Activated CD8-positive, alpha-beta T cell treated with anti-CD3 and anti-CD28 coated beads for 36 hours (primary cell): ENCODE data around the gene PIAS2. TPM values are rescaled to one million over a fixed set of nuclear protein-coding genes. Genes with fewer than 3 reads are reported as not detected.

Source experiments
- ATAC-seq: fragments of 200-7000 bp; cut with Tn5 transposase; one replicate; pipeline ENCODE4 v1.10.0; 2021; ENCODE audit warnings: mild to moderate bottlenecking, moderate library complexity
- CTCF ChIA-PET: fragments of 350-600 bp; sonication (Branson Sonifier 250); formaldehyde crosslinking; loops from one replicate; lab custom pipeline; 2021; ENCODE audit warnings: antibody characterized with exemption; lab: Charles Lee
- POLR2A ChIA-PET: fragments of 350-600 bp; sonication (Branson Sonifier 250); formaldehyde crosslinking; loops from one replicate; lab custom pipeline; 2021; ENCODE audit warnings: antibody characterized with exemption; lab: Charles Lee
- DNase-seq: peaks from one replicate; pipeline ENCODE4 v3.0.0-alpha.2; 2020
- H3K27ac Mint-ChIP-seq: one replicate; pipeline ENCODE4 v1.8.0; 2021; ENCODE audit warnings: mild to moderate bottlenecking, mixed read lengths
- H3K27me3 Mint-ChIP-seq: one replicate; pipeline ENCODE4 v1.8.0; 2021; ENCODE audit warnings: mixed read lengths
- H3K36me3 Mint-ChIP-seq: one replicate; pipeline ENCODE4 v1.8.0; 2021; ENCODE audit warnings: low read depth, mixed read lengths
- H3K4me1 Mint-ChIP-seq: one replicate; pipeline ENCODE4 v1.8.0; 2021; ENCODE audit warnings: low read depth, mixed read lengths
- H3K4me3 Mint-ChIP-seq: one replicate; pipeline ENCODE4 v1.8.0; 2021; ENCODE audit warnings: mild to moderate bottlenecking, moderate library complexity, mixed read lengths
- H3K9me3 Mint-ChIP-seq: one replicate; pipeline ENCODE4 v1.8.0; 2021; ENCODE audit warnings: mixed read lengths
- CTCF ChIP-seq: fragments of 200-600 bp; IDR thresholded peaks from one replicate; pipeline ENCODE4 v1.8.0; 2022; ENCODE audit warnings: antibody characterized with exemption, mild to moderate bottlenecking
- intact Hi-C: fragments of 100-400 bp; cut with micrococcal nuclease; formaldehyde crosslinking; loops from one replicate; pipeline ENCODE4 v1.10.0; 2022
- total RNA-seq, 2 experiments: library from RNA; stranded (reverse); gene quantifications; one replicate each; pipeline ENCODE4 v1.2.3, GENCODE V29; 2021

PIAS2 gene
- total RNA-seq, 2 experiments from 2014 or later, result 26.9 to 29.8 TPM

- peaks cover 44% of the 10 kb centered on the region for H3K36me3 Mint-ChIP-seq
- ChIA-PET POLR2A (no interaction called here), CTCF (no interaction called here)
- ATAC-seq, result no peak
- H3K27ac Mint-ChIP-seq, result no peak overlapping the region
- peaks cover 34% of the 10 kb centered on the region for H3K4me1 Mint-ChIP-seq
- H3K9me3 Mint-ChIP-seq, result peaks cover 15% of the 10 kb centered on the region
- no peak for TF ChIP-seq CTCF
- intact Hi-C loops, result no loop called here
- H3K27me3 Mint-ChIP-seq, result no peaks in the 10 kb centered on the region
- no peak overlapping the region for H3K4me3 Mint-ChIP-seq
- no peak for DNase-seq
Measured at GRCh38 chr18:46888965-46889364, 28.3 kb downstream of the PIAS2 start.

DNA sequence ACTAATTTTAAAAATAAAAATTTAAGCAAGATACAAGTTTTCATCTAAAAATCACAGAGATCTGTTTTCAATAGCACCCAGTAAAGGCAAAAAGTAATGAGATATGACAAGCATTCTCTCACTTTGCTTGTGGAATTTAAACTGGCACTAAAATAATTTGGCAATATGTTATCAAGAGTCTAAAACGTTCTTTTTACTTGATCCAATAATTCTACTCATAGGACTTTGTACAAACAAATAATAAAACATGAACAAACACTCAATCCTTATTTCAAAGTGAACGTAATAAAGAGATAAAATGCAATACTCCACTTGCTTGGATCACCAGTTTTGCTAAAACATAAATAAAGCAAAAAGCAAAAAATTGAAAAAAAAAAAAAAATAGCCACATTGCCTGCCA is 30.4 kb downstream of the PIAS2 start:
- TF ChIP-seq CTCF, result no peak
- DNase-seq (no peak), ATAC-seq (no peak)
- ChIA-PET CTCF (no interaction called here), POLR2A (interaction anchor here (0.6 kb wide), 1 partner anchor 1005 kb away, joined by 3 read pairs; no protein-coding TSS in a partner anchor)
- H3K4me1 Mint-ChIP-seq, result peaks cover 16% of the 10 kb centered on the region
- peaks cover 15% of the 10 kb centered on the region for H3K9me3 Mint-ChIP-seq
- H3K27ac Mint-ChIP-seq, result no peak overlapping the region
- H3K27me3 Mint-ChIP-seq, result no peaks in the 10 kb centered on the region
- H3K4me3 Mint-ChIP-seq, result no peak overlapping the region
- H3K36me3 Mint-ChIP-seq, result peaks cover 43% of the 10 kb centered on the region
- intact Hi-C loops, result no loop called here

GRCh38 chr18:46883180-46883579 is 34.1 kb downstream of the PIAS2 start:
- intact Hi-C loops, result no loop called here
- H3K9me3 Mint-ChIP-seq, result peaks cover 14% of the 10 kb centered on the region
- no peak overlapping the region for H3K27ac Mint-ChIP-seq
- ATAC-seq, result no peak
- H3K4me1 Mint-ChIP-seq, result peaks cover 2% of the 10 kb centered on the region
- no peak for TF ChIP-seq CTCF
- DNase-seq, result no peak
- ChIA-PET CTCF (no interaction called here), POLR2A (no interaction called here)
- H3K4me3 Mint-ChIP-seq, result no peak overlapping the region
- no peaks in the 10 kb centered on the region for H3K27me3 Mint-ChIP-seq
- peaks cover 39% of the 10 kb centered on the region for H3K36me3 Mint-ChIP-seq

DNA sequence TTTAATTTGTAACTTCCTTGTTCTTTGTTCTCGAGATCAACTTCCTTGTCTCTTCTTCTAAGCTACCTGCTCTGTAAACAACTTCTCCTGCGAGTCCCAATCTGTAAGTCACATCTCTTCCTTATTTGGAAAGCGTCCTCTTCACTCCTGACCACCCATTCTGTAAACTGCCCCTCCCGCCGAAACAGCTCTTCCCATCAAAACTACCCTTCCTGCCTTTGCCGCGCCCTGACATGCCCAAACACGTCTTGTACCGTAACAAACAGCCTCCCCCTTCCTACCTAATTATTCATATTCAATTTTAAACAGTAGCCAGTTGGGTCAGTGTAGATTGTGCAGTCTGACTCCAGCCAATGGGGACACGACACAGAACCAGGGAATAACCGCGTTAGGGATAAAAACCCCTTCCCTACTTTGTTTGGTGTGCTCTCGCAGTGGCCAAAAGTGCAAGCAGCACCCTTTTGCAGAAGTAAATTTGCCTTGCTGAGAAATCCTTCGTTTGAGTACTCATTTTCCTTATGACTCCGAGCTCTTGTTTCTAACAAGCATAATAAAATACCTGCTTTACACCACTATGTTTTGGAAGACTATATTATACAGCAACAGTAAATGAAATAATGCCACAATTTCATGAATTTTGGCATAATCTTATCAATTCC is 39.8 kb downstream of the PIAS2 start:
- Mint-ChIP-seq H3K9me3 (peaks cover 34% of the 10 kb centered on the region), H3K4me3 (no peak overlapping the region)

More for the DNA sequence above, 39.8 kb downstream of the PIAS2 start:
- intact Hi-C loops, result no loop called here
- ChIA-PET CTCF (no interaction called here), POLR2A (interaction anchor here (0.6 kb wide), 1 partner anchor 776 kb away, joined by 3 read pairs; no protein-coding TSS in a partner anchor)
- Mint-ChIP-seq H3K27ac (peak overlapping the region; percentile 73), H3K36me3 (peaks cover 73% of the 10 kb centered on the region), H3K4me1 (peaks cover 16% of the 10 kb centered on the region), H3K27me3 (no peaks in the 10 kb centered on the region)
- no peak for ATAC-seq
- DNase-seq, result no peak
- TF ChIP-seq CTCF, result no peak
